ENCODE measurements around the gene PRKAB2.
"Not testable (repeated sequence)": the region's sequence is repeated elsewhere in the genome, so short reads cannot be mapped to it uniquely, and the experiment has no call there.

Gene PRKAB2

GRCh38 chr1:147110434-147110833 lies 61.8 kb downstream of the PRKAB2 start:
- H3K27me3 Mint-ChIP-seq: peaks cover 22 to 25% of the 10 kb centered on the region in 2 donors
- no peaks in the 10 kb centered on the region for H3K36me3 Mint-ChIP-seq
- no peak overlapping the region for H3K27ac Mint-ChIP-seq
- H3K9me3 Mint-ChIP-seq: no peaks in the 10 kb centered on the region
- DNase-seq (no peak), ATAC-seq (replicated peaks) (no peak)
- H3K4me1 Mint-ChIP-seq: no peaks in the 10 kb centered on the region
- H3K4me3 Mint-ChIP-seq: no peak overlapping the region

GRCh38 chr1:147109762-147110161 lies 62.5 kb downstream of the PRKAB2 start:
- peak overlapping the region in 1 of 2 donors; percentile 4 for H3K4me3 Mint-ChIP-seq
- no peaks in the 10 kb centered on the region for H3K36me3 Mint-ChIP-seq
- ATAC-seq (replicated peaks) (no peak), DNase-seq (no peak)
- H3K27me3 Mint-ChIP-seq: peaks cover 22 to 25% of the 10 kb centered on the region in 2 donors
- no peak overlapping the region for H3K27ac Mint-ChIP-seq
- H3K9me3 Mint-ChIP-seq: no peaks in the 10 kb centered on the region
- no peaks in the 10 kb centered on the region for H3K4me1 Mint-ChIP-seq

- ATAC-seq (replicated peaks): no peak
These were observed 63.2 kb downstream of the PRKAB2 start for GRCh38 chr1:147109041-147109440.

GRCh38 chr1:147106407-147106881 lies 65.8 kb downstream of the PRKAB2 start:
- peaks cover 18 to 25% of the 10 kb centered on the region in 2 donors for H3K27me3 Mint-ChIP-seq
- not testable (repeated sequence) for H3K27ac Mint-ChIP-seq; ATAC-seq (replicated peaks); H3K9me3 Mint-ChIP-seq; DNase-seq; H3K36me3 Mint-ChIP-seq; H3K4me3 Mint-ChIP-seq
- H3K4me1 Mint-ChIP-seq: peaks cover 10 to 12% of the 10 kb centered on the region in 2 donors

More at GRCh38 chr1:147109041-147109440, 63.2 kb downstream of the PRKAB2 start:
- H3K27ac Mint-ChIP-seq: no peak overlapping the region
- no peak for DNase-seq
- H3K4me3 Mint-ChIP-seq: no peak overlapping the region
- H3K27me3 Mint-ChIP-seq: peaks cover 18 to 25% of the 10 kb centered on the region in 2 donors
- H3K9me3 Mint-ChIP-seq: no peaks in the 10 kb centered on the region
- H3K4me1 Mint-ChIP-seq: no peaks in the 10 kb centered on the region
- no peaks in the 10 kb centered on the region for H3K36me3 Mint-ChIP-seq

GRCh38 chr1:147105909-147106308 lies 66.4 kb downstream of the PRKAB2 start:
- peaks cover 12% of the 10 kb centered on the region in 2 donors for H3K4me1 Mint-ChIP-seq
- peaks cover 17 to 24% of the 10 kb centered on the region in 2 donors for H3K27me3 Mint-ChIP-seq
- no peak overlapping the region for H3K4me3 Mint-ChIP-seq
- DNase-seq: no peak
- ATAC-seq (replicated peaks): no peak
- H3K27ac Mint-ChIP-seq: no peak overlapping the region
- H3K36me3 Mint-ChIP-seq: no peaks in the 10 kb centered on the region
- H3K9me3 Mint-ChIP-seq: no peaks in the 10 kb centered on the region
